OCI-LY7 (cell line): Measurements from ENCODE around the gene ASB18.

Experiments used
- EZH2phosphoT487 ChIP-seq: fragments of 200-600 bp; sonication (generic); IDR thresholded peaks from 2 replicates; pipeline ENCODE4 v1.6.1; 2018; ENCODE audit warnings: low read depth, borderline replicate concordance, mild to moderate bottlenecking, mixed run types, antibody characterized with exemption, low read length, moderate library complexity, mixed read lengths
- TF ChIP-seq, protein P1 (sequence below): fragments of 200-600 bp; sonication (generic); conservative IDR thresholded peaks from 2 replicates; pipeline ENCODE4 v1.5.1; 2014; ENCODE audit warnings: mild to moderate bottlenecking, antibody characterized with exemption, low read length, moderate library complexity, mixed read lengths

DNA sequence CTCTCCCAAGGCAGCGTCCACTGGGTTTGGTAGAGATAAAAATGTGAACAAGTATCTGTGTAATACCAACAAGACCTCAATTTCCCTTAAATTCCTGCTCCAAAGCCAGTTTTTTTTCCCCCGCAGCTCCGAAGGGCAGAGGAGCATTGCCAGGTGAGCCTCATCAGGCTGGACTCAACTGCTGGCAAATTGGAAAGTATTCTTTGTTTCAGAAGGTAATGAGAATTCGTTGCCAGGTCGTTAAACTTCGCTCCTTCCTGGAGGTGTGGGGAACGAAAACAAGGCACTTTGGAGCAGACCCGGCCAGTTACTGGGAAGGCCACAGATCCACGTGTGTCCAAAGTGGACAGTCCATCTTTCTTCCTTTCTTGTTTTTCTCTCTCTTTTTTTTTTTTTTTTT is 30.4 kb upstream of the ASB18 start:
- TF ChIP-seq, protein P1, sequence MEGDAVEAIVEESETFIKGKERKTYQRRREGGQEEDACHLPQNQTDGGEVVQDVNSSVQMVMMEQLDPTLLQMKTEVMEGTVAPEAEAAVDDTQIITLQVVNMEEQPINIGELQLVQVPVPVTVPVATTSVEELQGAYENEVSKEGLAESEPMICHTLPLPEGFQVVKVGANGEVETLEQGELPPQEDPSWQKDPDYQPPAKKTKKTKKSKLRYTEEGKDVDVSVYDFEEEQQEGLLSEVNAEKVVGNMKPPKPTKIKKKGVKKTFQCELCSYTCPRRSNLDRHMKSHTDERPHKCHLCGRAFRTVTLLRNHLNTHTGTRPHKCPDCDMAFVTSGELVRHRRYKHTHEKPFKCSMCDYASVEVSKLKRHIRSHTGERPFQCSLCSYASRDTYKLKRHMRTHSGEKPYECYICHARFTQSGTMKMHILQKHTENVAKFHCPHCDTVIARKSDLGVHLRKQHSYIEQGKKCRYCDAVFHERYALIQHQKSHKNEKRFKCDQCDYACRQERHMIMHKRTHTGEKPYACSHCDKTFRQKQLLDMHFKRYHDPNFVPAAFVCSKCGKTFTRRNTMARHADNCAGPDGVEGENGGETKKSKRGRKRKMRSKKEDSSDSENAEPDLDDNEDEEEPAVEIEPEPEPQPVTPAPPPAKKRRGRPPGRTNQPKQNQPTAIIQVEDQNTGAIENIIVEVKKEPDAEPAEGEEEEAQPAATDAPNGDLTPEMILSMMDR: no peak
- no peak for TF ChIP-seq EZH2phosphoT487
